ENCODE results near the gene CHD9.

The CHD9 gene

DNA sequence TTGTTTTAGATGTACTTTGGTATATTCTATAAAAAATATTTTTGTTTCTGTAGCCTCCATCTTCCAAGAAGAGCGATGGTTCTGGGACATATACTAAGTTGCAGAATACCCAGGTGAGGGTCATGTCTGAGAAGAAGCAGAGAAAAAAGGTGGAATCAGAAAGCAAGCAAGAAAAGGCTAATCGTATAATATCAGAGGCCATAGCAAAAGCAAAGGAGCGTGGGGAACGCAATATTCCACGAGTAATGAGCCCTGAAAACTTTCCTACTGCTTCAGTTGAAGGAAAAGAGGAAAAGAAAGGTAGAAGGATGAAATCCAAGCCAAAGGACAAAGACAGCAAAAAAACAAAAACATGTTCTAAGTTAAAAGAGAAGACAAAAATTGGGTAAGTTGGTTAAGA, 154.6 kb downstream of the CHD9 start:
- H3K4me3 ChIP-seq (ENCODE audit: low read length), result no peak overlapping the region
- H4K20me1 ChIP-seq (ENCODE audit: insufficient read depth, low read length), result no peaks in the 10 kb centered on the region
- H3K9me3 ChIP-seq (replicated peaks; ENCODE audit: insufficient read depth, low read length), result no peaks in the 10 kb centered on the region
- no peaks in the 10 kb centered on the region for H3K36me3 ChIP-seq (replicated peaks; ENCODE audit: insufficient read depth, low read length)
- no peak overlapping the region for H3K9ac ChIP-seq (ENCODE audit: low read length)
- H3K79me2 ChIP-seq (ENCODE audit: low read length), result no peaks in the 10 kb centered on the region
- DNase-seq, result no peak
- H3F3A ChIP-seq (ENCODE audit: insufficient read depth, low read length), result no peaks in the 10 kb centered on the region
- H3K27me3 ChIP-seq (replicated peaks; ENCODE audit: insufficient read depth, low read length), result no peaks in the 10 kb centered on the region
- no peaks in the 10 kb centered on the region for H3K9me2 ChIP-seq (replicated peaks; ENCODE audit: insufficient read depth, low read length)
- H2AFZ ChIP-seq (ENCODE audit: low read length), result no peak overlapping the region
- H3K27ac ChIP-seq (ENCODE audit: low read length), result no peak overlapping the region
- H3K4me1 ChIP-seq (ENCODE audit: low read length), result no peaks in the 10 kb centered on the region; the same call in 1 of the 2 replicates
- H3K4me2 ChIP-seq (ENCODE audit: low read depth, low read length), result no peak overlapping the region
- TF ChIP-seq EZH2 (optimal IDR thresholded peaks at IDR 0.05; ENCODE audit: low read depth, low read length) (no peak), EZH2phosphoT487 (IDR thresholded peaks at IDR 0.05; ENCODE audit: low read length) (no peak)
- TF ChIP-seq, protein P1, sequence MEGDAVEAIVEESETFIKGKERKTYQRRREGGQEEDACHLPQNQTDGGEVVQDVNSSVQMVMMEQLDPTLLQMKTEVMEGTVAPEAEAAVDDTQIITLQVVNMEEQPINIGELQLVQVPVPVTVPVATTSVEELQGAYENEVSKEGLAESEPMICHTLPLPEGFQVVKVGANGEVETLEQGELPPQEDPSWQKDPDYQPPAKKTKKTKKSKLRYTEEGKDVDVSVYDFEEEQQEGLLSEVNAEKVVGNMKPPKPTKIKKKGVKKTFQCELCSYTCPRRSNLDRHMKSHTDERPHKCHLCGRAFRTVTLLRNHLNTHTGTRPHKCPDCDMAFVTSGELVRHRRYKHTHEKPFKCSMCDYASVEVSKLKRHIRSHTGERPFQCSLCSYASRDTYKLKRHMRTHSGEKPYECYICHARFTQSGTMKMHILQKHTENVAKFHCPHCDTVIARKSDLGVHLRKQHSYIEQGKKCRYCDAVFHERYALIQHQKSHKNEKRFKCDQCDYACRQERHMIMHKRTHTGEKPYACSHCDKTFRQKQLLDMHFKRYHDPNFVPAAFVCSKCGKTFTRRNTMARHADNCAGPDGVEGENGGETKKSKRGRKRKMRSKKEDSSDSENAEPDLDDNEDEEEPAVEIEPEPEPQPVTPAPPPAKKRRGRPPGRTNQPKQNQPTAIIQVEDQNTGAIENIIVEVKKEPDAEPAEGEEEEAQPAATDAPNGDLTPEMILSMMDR (IDR thresholded peaks at IDR 0.05; ENCODE audit: low read length), result no peak

DNA sequence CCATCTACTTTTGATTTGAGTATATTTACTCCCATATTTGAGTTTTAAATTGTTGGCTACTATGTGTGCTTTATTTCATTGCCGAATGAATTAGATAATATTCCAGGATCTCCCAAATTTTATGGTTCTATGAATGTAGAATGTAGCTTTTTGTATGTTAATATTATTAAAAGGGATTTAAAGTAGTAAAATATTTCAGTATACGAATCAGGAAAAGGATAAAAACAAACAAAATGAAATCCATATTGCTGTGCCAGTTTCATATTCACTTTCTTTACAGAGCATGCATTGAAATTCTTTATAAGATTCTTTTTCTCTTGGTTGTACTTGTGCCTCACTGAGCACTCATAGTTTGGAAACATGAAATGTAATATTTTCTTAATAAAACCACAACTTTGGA, 155.1 kb downstream of the CHD9 start:
- Histone ChIP-seq H2AFZ (ENCODE audit: low read length) (no peak overlapping the region), H3K27me3 (replicated peaks; ENCODE audit: insufficient read depth, low read length) (no peaks in the 10 kb centered on the region), H3K9me3 (replicated peaks; ENCODE audit: insufficient read depth, low read length) (no peaks in the 10 kb centered on the region), H3K9me2 (replicated peaks; ENCODE audit: insufficient read depth, low read length) (no peaks in the 10 kb centered on the region), H3K9ac (ENCODE audit: low read length) (no peak overlapping the region), H3K36me3 (replicated peaks; ENCODE audit: insufficient read depth, low read length) (no peaks in the 10 kb centered on the region), H3K4me1 (ENCODE audit: low read length) (no peaks in the 10 kb centered on the region; the same call in 1 of the 2 replicates), H3K79me2 (ENCODE audit: low read length) (no peaks in the 10 kb centered on the region), H3F3A (ENCODE audit: insufficient read depth, low read length) (no peaks in the 10 kb centered on the region), H4K20me1 (ENCODE audit: insufficient read depth, low read length) (no peaks in the 10 kb centered on the region), H3K27ac (ENCODE audit: low read length) (no peak overlapping the region), H3K4me2 (ENCODE audit: low read depth, low read length) (no peak overlapping the region), H3K4me3 (ENCODE audit: low read length) (no peak overlapping the region)
- no peak for TF ChIP-seq EZH2 (optimal IDR thresholded peaks at IDR 0.05; ENCODE audit: low read depth, low read length)
- TF ChIP-seq, protein P1 (IDR thresholded peaks at IDR 0.05; ENCODE audit: low read length), result no peak
- TF ChIP-seq EZH2phosphoT487 (IDR thresholded peaks at IDR 0.05; ENCODE audit: low read length), result no peak
- DNase-seq, result no peak

DNA sequence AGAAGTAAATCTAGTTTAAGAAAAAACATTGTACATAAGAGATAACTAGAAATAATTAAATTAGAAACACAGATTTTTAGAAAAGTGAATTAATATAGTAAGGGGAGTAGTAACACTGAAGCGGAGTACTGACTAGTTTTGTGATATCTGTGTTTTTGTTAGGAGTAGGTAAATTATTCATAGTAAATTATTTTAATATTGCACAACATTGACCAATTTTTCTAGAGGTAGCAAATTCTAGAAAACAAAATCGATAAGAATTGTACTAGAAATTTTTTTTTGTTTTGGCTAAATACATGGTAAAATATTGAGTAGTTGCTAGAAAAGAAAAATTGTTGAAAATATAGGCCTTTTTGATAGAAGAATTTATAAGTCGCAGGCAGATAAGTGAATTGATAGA, 156.5 kb downstream of the CHD9 start:
- Histone ChIP-seq H3K27ac (ENCODE audit: low read length) (no peak overlapping the region), H2AFZ (ENCODE audit: low read length) (no peak overlapping the region), H3F3A (ENCODE audit: insufficient read depth, low read length) (no peaks in the 10 kb centered on the region), H3K79me2 (ENCODE audit: low read length) (no peaks in the 10 kb centered on the region), H3K9ac (ENCODE audit: low read length) (no peak overlapping the region), H3K9me3 (replicated peaks; ENCODE audit: insufficient read depth, low read length) (no peaks in the 10 kb centered on the region), H3K4me2 (ENCODE audit: low read depth, low read length) (no peak overlapping the region), H3K36me3 (replicated peaks; ENCODE audit: insufficient read depth, low read length) (no peaks in the 10 kb centered on the region), H3K9me2 (replicated peaks; ENCODE audit: insufficient read depth, low read length) (no peaks in the 10 kb centered on the region), H3K4me1 (ENCODE audit: low read length) (no peaks in the 10 kb centered on the region; the same call in 1 of the 2 replicates), H3K4me3 (ENCODE audit: low read length) (no peak overlapping the region), H4K20me1 (ENCODE audit: insufficient read depth, low read length) (no peaks in the 10 kb centered on the region), H3K27me3 (replicated peaks; ENCODE audit: insufficient read depth, low read length) (no peaks in the 10 kb centered on the region)
- no peak for DNase-seq
- TF ChIP-seq EZH2phosphoT487 (IDR thresholded peaks at IDR 0.05; ENCODE audit: low read length), result no peak
- no peak for TF ChIP-seq EZH2 (optimal IDR thresholded peaks at IDR 0.05; ENCODE audit: low read depth, low read length)
- TF ChIP-seq, protein P1 (IDR thresholded peaks at IDR 0.05; ENCODE audit: low read length), result no peak

Data from MM.1S (cell line).